H1 (cell line): ENCODE data around the gene SLC1A2. TPM values are rescaled to one million over a fixed set of nuclear protein-coding genes. Genes with fewer than 3 reads are reported as not detected.

Experiments
- CTCF ChIA-PET: fragments of 300-600 bp; sonication (Branson Sonifier 250); formaldehyde crosslinking; loops from one replicate; lab custom pipeline; 2021; ENCODE audit not compliant: partially characterized antibody; lab: Charles Lee
- POLR2A ChIA-PET: fragments of 300-600 bp; sonication (Branson Sonifier 250); formaldehyde crosslinking; loops from one replicate; lab custom pipeline; 2021; ENCODE audit warnings: inconsistent platforms; ENCODE audit not compliant: partially characterized antibody; lab: Charles Lee
- DNase-seq, 2 experiments: peaks; one replicate each; pipeline versions ENCODE4 v3.0.0 to v3.0.0-alpha.2; 2010 to 2022; ENCODE audit warnings: low spot score in 2 of 2, low read depth in 1 of 2, mixed read lengths in 1 of 2
- FAIRE-seq: peaks from 2 replicates; lab custom pipeline; 2011; peaks lifted over from hg19 to GRCh38; lab: Jason Lieb, UNC
- H2AFZ ChIP-seq: 2 replicates; pipeline ENCODE4 v1.8.1; 2012; ENCODE audit warnings: low read length, inconsistent platforms
- H2AK5ac ChIP-seq: 2 replicates; pipeline ENCODE4 v1.6.1; 2013; ENCODE audit warnings: low read depth, low read length
- H2BK120ac ChIP-seq: replicated peaks from 2 replicates; pipeline ENCODE3; 2013; ENCODE audit warnings: low read depth, low read length, inconsistent platforms
- H2BK12ac ChIP-seq: 2 replicates; pipeline ENCODE4 v1.6.1; 2013; ENCODE audit warnings: low read depth, low read length
- H2BK15ac ChIP-seq: 2 replicates; pipeline ENCODE4 v1.6.1; 2013; ENCODE audit warnings: low read length
- H2BK20ac ChIP-seq: 2 replicates; pipeline ENCODE4 v1.6.1; 2013; ENCODE audit warnings: low read length
- H2BK5ac ChIP-seq: 2 replicates; pipeline ENCODE4 v1.6.1; 2013; ENCODE audit warnings: low read depth, low read length
- H3K14ac ChIP-seq: 2 replicates; pipeline ENCODE4 v1.6.1; 2013; ENCODE audit warnings: inconsistent platforms; ENCODE audit not compliant: insufficient read length
- H3K18ac ChIP-seq: 2 replicates; pipeline ENCODE4 v1.6.1; 2013; ENCODE audit warnings: low read length; ENCODE audit errors: extremely low read depth
- H3K23ac ChIP-seq: 2 replicates; pipeline ENCODE4 v1.6.1; 2013; ENCODE audit warnings: inconsistent platforms; ENCODE audit not compliant: insufficient read length
- H3K23me2 ChIP-seq: 2 replicates; pipeline ENCODE4 v1.6.1; 2013; ENCODE audit warnings: low read depth, low read length
- H3K27ac ChIP-seq: 2 replicates; pipeline ENCODE4 v1.6.1; 2011; ENCODE audit warnings: low read depth, low read length, inconsistent platforms
- H3K27me3 ChIP-seq, 4 experiments: replicated peaks in 1 of 4; 1 replicate in 1 of 4; 2 replicates in 3 of 4; pipeline versions ENCODE4 v1.6.1 to v1.8.1; 2011 to 2013; ENCODE audit warnings: low read length in 3 of 4, mild to moderate bottlenecking in 3 of 4, inconsistent platforms in 2 of 4, mixed read lengths in 2 of 4, moderate library complexity in 1 of 4; ENCODE audit not compliant: control insufficient read depth in 3 of 4, insufficient read depth in 3 of 4; ENCODE audit errors: extremely low read depth in 1 of 4
- H3K36me3 ChIP-seq, 4 experiments: 2 replicates each; pipeline versions ENCODE4 v1.6.1 to v1.8.1; 2011 to 2013; ENCODE audit warnings: mild to moderate bottlenecking in 4 of 4, low read length in 3 of 4, moderate library complexity in 2 of 4, control low read depth in 1 of 4, inconsistent platforms in 1 of 4; ENCODE audit not compliant: insufficient read depth in 4 of 4, control insufficient read depth in 2 of 4
- H3K4ac ChIP-seq: replicated peaks from 2 replicates; pipeline ENCODE3; 2013; ENCODE audit warnings: low read length, low read depth, mixed read lengths, inconsistent platforms; ENCODE audit not compliant: insufficient read length
- H3K4me1 ChIP-seq, 4 experiments: replicated peaks in 1 of 4; 1 replicate in 1 of 4; 2 replicates in 3 of 4; pipeline versions ENCODE4 v1.6.1 to v1.8.1; 2011 to 2013; ENCODE audit warnings: low read length in 3 of 4, inconsistent platforms in 2 of 4, mixed read lengths in 1 of 4; ENCODE audit not compliant: insufficient read depth in 4 of 4, control insufficient read depth in 3 of 4
- H3K4me2 ChIP-seq, 2 experiments: 2 replicates each; pipeline versions ENCODE4 v1.6.1 to v1.8.1; 2011 to 2013; ENCODE audit warnings: low read depth in 2 of 2, low read length in 2 of 2, control low read depth in 1 of 2, inconsistent platforms in 1 of 2, mild to moderate bottlenecking in 1 of 2; ENCODE audit not compliant: insufficient read depth in 1 of 2
- H3K4me3 ChIP-seq, 4 experiments: fragments of 200-600, 300-600 bp in 1 of 4; sonication (generic), shearing (Covaris generic), sonication (Bioruptor Twin) in 1 of 4; 2 replicates each; pipeline versions ENCODE4 v1.5.1 to v1.8.1; 2011 to 2016; ENCODE audit warnings: low read length in 4 of 4, low read depth in 3 of 4, control low read depth in 2 of 4, inconsistent platforms in 2 of 4, mild to moderate bottlenecking in 2 of 4, mixed read lengths in 1 of 4, moderate library complexity in 1 of 4; ENCODE audit not compliant: insufficient read depth in 2 of 4; ENCODE audit errors: extremely low read depth in 1 of 4
- H3K56ac ChIP-seq: replicated peaks from 2 replicates; pipeline ENCODE3; 2013; ENCODE audit warnings: low read depth, mild to moderate bottlenecking, mixed read lengths, low read length, inconsistent platforms; ENCODE audit not compliant: insufficient read length
- H3K79me1 ChIP-seq: 2 replicates; pipeline ENCODE4 v1.6.1; 2013; ENCODE audit warnings: low read depth, low read length, control low read depth
- H3K79me2 ChIP-seq, 2 experiments: 2 replicates each; pipeline versions ENCODE4 v1.6.1 to v1.8.1; 2012 to 2013; ENCODE audit warnings: low read length in 2 of 2, mild to moderate bottlenecking in 2 of 2, inconsistent platforms in 1 of 2; ENCODE audit not compliant: insufficient read depth in 2 of 2, control insufficient read depth in 1 of 2
- H3K9ac ChIP-seq, 4 experiments: replicated peaks in 1 of 4; 1 replicate in 1 of 4; 2 replicates in 3 of 4; pipeline versions ENCODE4 v1.6.1 to v1.8.1; 2011 to 2013; ENCODE audit warnings: low read depth in 3 of 4, low read length in 3 of 4, control low read depth in 2 of 4, mild to moderate bottlenecking in 2 of 4, moderate library complexity in 2 of 4, inconsistent platforms in 1 of 4; ENCODE audit errors: extremely low read depth in 1 of 4
- H3K9me3 ChIP-seq, 2 experiments: 2 replicates each; pipeline versions ENCODE4 v1.6.1 to v1.8.1; 2012 to 2013; ENCODE audit warnings: mild to moderate bottlenecking in 2 of 2, moderate library complexity in 2 of 2, control low read depth in 1 of 2, inconsistent platforms in 1 of 2, low read depth in 1 of 2, low read length in 1 of 2, mixed read lengths in 1 of 2; ENCODE audit not compliant: insufficient read depth in 2 of 2
- H4K20me1 ChIP-seq, 2 experiments: replicated peaks in 1 of 2; 2 replicates each; pipeline versions ENCODE3 to v1.8.1; 2011 to 2013; ENCODE audit warnings: inconsistent platforms in 2 of 2, low read length in 2 of 2, mild to moderate bottlenecking in 1 of 2; ENCODE audit not compliant: insufficient read depth in 2 of 2, control insufficient read depth in 1 of 2
- H4K5ac ChIP-seq: 2 replicates; pipeline ENCODE4 v1.6.1; 2013; ENCODE audit warnings: low read length, low read depth, mixed read lengths, inconsistent platforms; ENCODE audit not compliant: insufficient read length
- H4K8ac ChIP-seq: 2 replicates; pipeline ENCODE4 v1.8.0; 2013; ENCODE audit warnings: mild to moderate bottlenecking, moderate library complexity, low read length, inconsistent platforms; ENCODE audit not compliant: insufficient read depth; ENCODE audit errors: extremely low read depth
- H4K91ac ChIP-seq: replicated peaks from 2 replicates; pipeline ENCODE3; 2013; ENCODE audit warnings: low read length, mixed read lengths, inconsistent platforms; ENCODE audit not compliant: insufficient read length
- GABPA ChIP-seq: IDR thresholded peaks from 2 replicates; pipeline ENCODE4 v1.6.1; 2011; ENCODE audit warnings: mild to moderate bottlenecking, low read length, moderate library complexity, borderline replicate concordance; ENCODE audit not compliant: insufficient read depth
- MAFK ChIP-seq: IDR thresholded peaks from 2 replicates; pipeline ENCODE4 v1.6.1; 2012; ENCODE audit warnings: low read depth, mild to moderate bottlenecking, improper control_type of control experiment, low read length
- POLR2AphosphoS5 ChIP-seq: IDR thresholded peaks from 2 replicates; pipeline ENCODE4 v1.6.1; 2011; ENCODE audit warnings: low read depth, low read length
- POU5F1 ChIP-seq: IDR thresholded peaks from 2 replicates; pipeline ENCODE4 v1.6.1; 2011; ENCODE audit warnings: low read depth, mild to moderate bottlenecking, low read length, moderate library complexity
- RAD21 ChIP-seq, 2 experiments: IDR thresholded peaks in 1 of 2; conservative IDR thresholded peaks in 1 of 2; 2 replicates each; pipeline ENCODE4 v1.6.1; 2011; ENCODE audit warnings: low read depth in 2 of 2, low read length in 2 of 2, improper control_type of control experiment in 1 of 2, inconsistent platforms in 1 of 2, mild to moderate bottlenecking in 1 of 2, moderate library complexity in 1 of 2
- RFX5 ChIP-seq: IDR thresholded peaks from 2 replicates; pipeline ENCODE4 v1.6.1; 2011; ENCODE audit warnings: low read depth, low read length, improper control_type of control experiment, borderline replicate concordance
- SAP30 ChIP-seq: fragments of 300-600 bp; sonication (generic); IDR thresholded peaks from 2 replicates; pipeline ENCODE4 v1.7.1; 2012; ENCODE audit warnings: low read length, moderate library complexity, mild to moderate bottlenecking, inconsistent platforms; ENCODE audit not compliant: insufficient read depth, insufficient replicate concordance
- SIN3A ChIP-seq, 2 experiments: IDR thresholded peaks in 1 of 2; conservative IDR thresholded peaks in 1 of 2; 2 replicates each; pipeline ENCODE4 v1.6.1; 2011 to 2012; ENCODE audit warnings: low read length in 2 of 2, improper control_type of control experiment in 1 of 2, low read depth in 1 of 2, mild to moderate bottlenecking in 1 of 2
- SRF ChIP-seq: IDR thresholded peaks from 2 replicates; pipeline ENCODE4 v1.6.1; 2011; ENCODE audit warnings: mild to moderate bottlenecking, low read depth, low read length, moderate library complexity
- TBP ChIP-seq: IDR thresholded peaks from 2 replicates; pipeline ENCODE4 v1.6.1; 2011; ENCODE audit warnings: low read depth, low read length, improper control_type of control experiment
- WGBS, 2 experiments: shearing (Covaris generic) in 1 of 2; methylation state at CpG; one replicate each; pipeline versions ENCODE4 v1.1.6 to v1.1.7; 2013 to 2015; ENCODE audit warnings: low lambda C conversion rate in 2 of 2, mixed read lengths in 2 of 2, inconsistent platforms in 1 of 2, low coverage in 1 of 2, missing lambda C conversion rate in 1 of 2; ENCODE audit not compliant: insufficient replicate concordance in 2 of 2, insufficient coverage in 1 of 2, insufficient read length in 1 of 2; ENCODE audit errors: extremely low coverage in 1 of 2, missing lambda C conversion rate in 1 of 2; 5-methylcytosine and 5-hydroxymethylcytosine counted together
- polyA plus RNA-seq, 7 experiments: library from polyadenylated mRNA; depleted of rRNA in 3 of 7; stranded (reverse) in 5 of 7; unstranded in 2 of 7; fragments of >200 nt in 5 of 7; fragments of 200-250 nt in 2 of 7; gene quantifications; 1 replicate in 5 of 7; 2 replicates in 1 of 7; 4 replicates in 1 of 7; pipeline versions ENCODE4 v1.2.1 to v1.2.3, GENCODE V29; 2011 to 2013; ENCODE audit warnings: missing spikeins in 2 of 7, mixed read lengths in 2 of 7
- total RNA-seq: library from RNA; stranded (reverse); fragmentation: NEBNext Ultra II Directional; extraction: Animal tissue kit (Norgen Biotek cat#: 25700); gene quantifications from 2 replicates; pipeline ENCODE4 v1.2.1, GENCODE V29; 2021
- TF ChIP-seq, protein P1 (sequence below): IDR thresholded peaks from 2 replicates; pipeline ENCODE4 v1.6.1; 2012; ENCODE audit warnings: low read length, inconsistent platforms

SLC1A2 gene
- total and polyA plus RNA-seq, 2 of the 8 experiments (the other 6 are each of a cell fraction or from before 2014, with no cell fraction given): 0.57 to 1.2 TPM

DNA sequence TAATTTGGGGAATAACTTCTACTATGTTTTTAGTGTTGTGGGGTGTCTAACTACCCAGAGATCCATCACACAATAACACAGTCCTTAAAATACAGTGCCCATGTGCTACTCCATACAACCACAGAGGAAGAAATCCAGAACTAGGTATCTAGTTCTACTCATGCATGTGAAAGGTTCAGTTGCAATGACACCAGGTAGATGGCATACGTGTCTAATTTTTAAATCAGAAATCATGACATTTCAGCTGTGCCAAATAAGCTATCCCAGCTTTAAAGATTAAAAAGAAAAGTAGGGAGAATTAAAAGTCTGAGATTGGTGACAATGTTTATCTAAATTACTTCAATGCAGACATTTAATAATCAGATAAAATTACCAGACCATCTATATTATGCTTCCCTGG, 158.2 kb downstream of the SLC1A2 start:
- CTCF ChIA-PET: interaction anchor here (0.8 to 1.2 kb wide), 3 partner anchors 151 to 200 kb away, joined by 3 read pairs; no protein-coding TSS in a partner anchor
- no peak for DNase-seq
- TF ChIP-seq GABPA (no peak), POU5F1 (no peak), POLR2AphosphoS5 (no peak), SIN3A (conservative IDR thresholded peaks at IDR 0.05 in 1 of 2, IDR thresholded peaks at IDR 0.05 in 1 of 2; ENCODE audit: low read depth in 1 of 2, low read length in 2 of 2) (no peak), RFX5 (no peak), SRF (no peak), MAFK (no peak), RAD21 (IDR thresholded peaks at IDR 0.05 in 1 of 2, conservative IDR thresholded peaks at IDR 0.05 in 1 of 2; ENCODE audit: low read depth in 2 of 2, low read length in 2 of 2) (no peak), TBP (no peak), SAP30 (no peak)
- TF ChIP-seq, protein P1, sequence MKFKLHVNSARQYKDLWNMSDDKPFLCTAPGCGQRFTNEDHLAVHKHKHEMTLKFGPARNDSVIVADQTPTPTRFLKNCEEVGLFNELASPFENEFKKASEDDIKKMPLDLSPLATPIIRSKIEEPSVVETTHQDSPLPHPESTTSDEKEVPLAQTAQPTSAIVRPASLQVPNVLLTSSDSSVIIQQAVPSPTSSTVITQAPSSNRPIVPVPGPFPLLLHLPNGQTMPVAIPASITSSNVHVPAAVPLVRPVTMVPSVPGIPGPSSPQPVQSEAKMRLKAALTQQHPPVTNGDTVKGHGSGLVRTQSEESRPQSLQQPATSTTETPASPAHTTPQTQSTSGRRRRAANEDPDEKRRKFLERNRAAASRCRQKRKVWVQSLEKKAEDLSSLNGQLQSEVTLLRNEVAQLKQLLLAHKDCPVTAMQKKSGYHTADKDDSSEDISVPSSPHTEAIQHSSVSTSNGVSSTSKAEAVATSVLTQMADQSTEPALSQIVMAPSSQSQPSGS: no peak

More for the DNA sequence above, 158.2 kb downstream of the SLC1A2 start:
- Histone ChIP-seq H4K20me1 (no peaks in the 10 kb centered on the region), H2BK5ac (no peak overlapping the region), H4K8ac (no peak overlapping the region), H3K9me3 (no peaks in the 10 kb centered on the region), H3K14ac (no peak overlapping the region), H3K9ac (no peak overlapping the region), H3K79me2 (no peaks in the 10 kb centered on the region), H3K4me3 (no peak overlapping the region), H3K79me1 (no peaks in the 10 kb centered on the region), H2BK12ac (no peak overlapping the region), H3K4me2 (no peak overlapping the region), H2AK5ac (no peak overlapping the region), H4K91ac (no peak overlapping the region), H2AFZ (no peak overlapping the region), H2BK120ac (no peak overlapping the region), H3K27ac (no peak overlapping the region), H3K18ac (no peak overlapping the region), H3K56ac (no peak overlapping the region), H3K36me3 (no peaks in the 10 kb centered on the region), H3K4ac (no peak overlapping the region), H3K27me3 (no peaks in the 10 kb centered on the region), H3K23me2 (no peaks in the 10 kb centered on the region), H2BK15ac (no peak overlapping the region), H3K4me1 (no peaks in the 10 kb centered on the region), H4K5ac (no peak overlapping the region), H3K23ac (no peak overlapping the region), H2BK20ac (no peak overlapping the region)
- no peak for FAIRE-seq
- POLR2A ChIA-PET: no interaction called here
- WGBS, 2 experiments: 77% methylated on average over 1 of the region's 1 CpG; no CpG with 5 or more reads in 1 of the 2 experiments
